MM.1S (cell line): ENCODE results near the gene PDILT.

Source experiments
- DNase-seq: peaks from one replicate; pipeline ENCODE4 v3.0.0-alpha.2; 2015
- H2AFZ ChIP-seq: fragments of 300-600 bp; sonication (generic); 2 replicates; pipeline ENCODE4 v1.6.0; 2016; ENCODE audit warnings: antibody characterized with exemption, low read length
- H3F3A ChIP-seq: fragments of 300-600 bp; sonication (generic); 2 replicates; pipeline ENCODE4 v1.6.1; 2016; ENCODE audit warnings: mild to moderate bottlenecking, antibody characterized with exemption, low read length, moderate library complexity, mixed read lengths; ENCODE audit not compliant: insufficient read depth
- H3K27ac ChIP-seq: fragments of 300-600 bp; sonication (generic); 2 replicates; pipeline ENCODE4 v1.5.1; 2016; ENCODE audit warnings: mild to moderate bottlenecking, low read length
- H3K27me3 ChIP-seq: fragments of 300-600 bp; sonication (generic); replicated peaks from 2 replicates; pipeline ENCODE4 v1.6.0; 2016; ENCODE audit warnings: low read length; ENCODE audit not compliant: insufficient read depth
- H3K36me3 ChIP-seq: fragments of 300-600 bp; sonication (generic); replicated peaks from 2 replicates; pipeline ENCODE4 v1.6.1; 2016; ENCODE audit warnings: mild to moderate bottlenecking, low read length, mixed read lengths; ENCODE audit not compliant: insufficient read depth
- H3K4me1 ChIP-seq: fragments of 300-600 bp; sonication (generic); 2 replicates; pipeline ENCODE4 v1.6.1; 2016; ENCODE audit warnings: low read length, mixed read lengths
- H3K4me2 ChIP-seq: fragments of 300-600 bp; sonication (generic); 2 replicates; pipeline ENCODE4 v1.6.0; 2016; ENCODE audit warnings: low read depth, low read length
- H3K4me3 ChIP-seq: fragments of 300-600 bp; sonication (generic); 2 replicates; pipeline ENCODE4 v1.5.1; 2016; ENCODE audit warnings: low read length, mixed read lengths
- H3K79me2 ChIP-seq: fragments of 300-600 bp; sonication (generic); 2 replicates; pipeline ENCODE4 v1.6.1; 2016; ENCODE audit warnings: mixed run types, low read length, mixed read lengths
- H3K9ac ChIP-seq: fragments of 300-600 bp; sonication (generic); 2 replicates; pipeline ENCODE4 v1.6.1; 2016; ENCODE audit warnings: low read length, mixed read lengths
- H3K9me2 ChIP-seq: fragments of 300-600 bp; sonication (generic); replicated peaks from 2 replicates; pipeline ENCODE4 v1.6.1; 2016; ENCODE audit warnings: mild to moderate bottlenecking, low read length, mixed read lengths; ENCODE audit not compliant: insufficient read depth
- H3K9me3 ChIP-seq: fragments of 300-600 bp; sonication (generic); replicated peaks from 2 replicates; pipeline ENCODE4 v1.6.1; 2016; ENCODE audit warnings: mild to moderate bottlenecking, low read length, mixed read lengths; ENCODE audit not compliant: insufficient read depth
- H4K20me1 ChIP-seq: fragments of 300-600 bp; sonication (generic); 2 replicates; pipeline ENCODE4 v1.6.1; 2016; ENCODE audit warnings: mild to moderate bottlenecking, low read length, moderate library complexity, mixed read lengths; ENCODE audit not compliant: insufficient read depth
- EZH2 ChIP-seq: fragments of 300-600 bp; sonication (generic); optimal IDR thresholded peaks from 2 replicates; pipeline ENCODE3; 2017; ENCODE audit warnings: low read depth, mild to moderate bottlenecking, antibody characterized with exemption, low read length, mixed read lengths
- EZH2phosphoT487 ChIP-seq: fragments of 300-600 bp; sonication (generic); IDR thresholded peaks from 2 replicates; pipeline ENCODE4 v1.6.1; 2018; ENCODE audit warnings: antibody characterized with exemption, low read length
- TF ChIP-seq, protein P1 (sequence below): fragments of 300-600 bp; sonication (generic); IDR thresholded peaks from 2 replicates; pipeline ENCODE4 v1.5.1; 2016; ENCODE audit warnings: antibody characterized with exemption, low read length, mixed read lengths

The PDILT gene

DNA sequence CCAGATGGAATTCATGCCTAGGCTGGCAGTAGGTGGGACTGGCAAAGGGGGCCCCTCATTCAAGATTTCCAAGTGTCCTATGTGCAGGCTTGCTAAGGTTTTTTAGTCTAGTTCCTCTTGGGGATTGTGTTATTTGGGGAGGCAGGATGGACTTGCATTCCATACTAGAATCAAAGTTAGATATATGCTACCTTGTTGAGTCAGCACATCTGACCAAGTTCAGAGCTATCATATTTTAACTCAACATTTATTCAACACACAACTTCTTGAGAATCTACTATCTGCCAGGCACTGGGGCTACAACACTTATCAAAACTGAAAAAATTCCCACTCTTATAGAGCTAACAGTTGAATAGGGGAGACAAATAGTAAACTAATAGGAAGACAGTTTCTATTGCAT lies 83.9 kb downstream of the PDILT start:
- H3K4me1 ChIP-seq, result no peaks in the 10 kb centered on the region
- no peak overlapping the region for H3K27ac ChIP-seq
- H3K9me3 ChIP-seq, result no peaks in the 10 kb centered on the region
- H3K79me2 ChIP-seq, result no peaks in the 10 kb centered on the region
- no peaks in the 10 kb centered on the region for H3F3A ChIP-seq
- H3K9ac ChIP-seq, result no peak overlapping the region
- no peak overlapping the region for H2AFZ ChIP-seq
- no peaks in the 10 kb centered on the region for H4K20me1 ChIP-seq
- no peak for TF ChIP-seq EZH2phosphoT487
- TF ChIP-seq, protein P1, sequence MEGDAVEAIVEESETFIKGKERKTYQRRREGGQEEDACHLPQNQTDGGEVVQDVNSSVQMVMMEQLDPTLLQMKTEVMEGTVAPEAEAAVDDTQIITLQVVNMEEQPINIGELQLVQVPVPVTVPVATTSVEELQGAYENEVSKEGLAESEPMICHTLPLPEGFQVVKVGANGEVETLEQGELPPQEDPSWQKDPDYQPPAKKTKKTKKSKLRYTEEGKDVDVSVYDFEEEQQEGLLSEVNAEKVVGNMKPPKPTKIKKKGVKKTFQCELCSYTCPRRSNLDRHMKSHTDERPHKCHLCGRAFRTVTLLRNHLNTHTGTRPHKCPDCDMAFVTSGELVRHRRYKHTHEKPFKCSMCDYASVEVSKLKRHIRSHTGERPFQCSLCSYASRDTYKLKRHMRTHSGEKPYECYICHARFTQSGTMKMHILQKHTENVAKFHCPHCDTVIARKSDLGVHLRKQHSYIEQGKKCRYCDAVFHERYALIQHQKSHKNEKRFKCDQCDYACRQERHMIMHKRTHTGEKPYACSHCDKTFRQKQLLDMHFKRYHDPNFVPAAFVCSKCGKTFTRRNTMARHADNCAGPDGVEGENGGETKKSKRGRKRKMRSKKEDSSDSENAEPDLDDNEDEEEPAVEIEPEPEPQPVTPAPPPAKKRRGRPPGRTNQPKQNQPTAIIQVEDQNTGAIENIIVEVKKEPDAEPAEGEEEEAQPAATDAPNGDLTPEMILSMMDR, result no peak
- TF ChIP-seq EZH2, result no peak
- H3K4me2 ChIP-seq, result no peak overlapping the region
- H3K36me3 ChIP-seq, result no peaks in the 10 kb centered on the region
- no peak overlapping the region for H3K4me3 ChIP-seq
- H3K9me2 ChIP-seq, result no peaks in the 10 kb centered on the region
- DNase-seq, result no peak
- no peaks in the 10 kb centered on the region for H3K27me3 ChIP-seq

DNA sequence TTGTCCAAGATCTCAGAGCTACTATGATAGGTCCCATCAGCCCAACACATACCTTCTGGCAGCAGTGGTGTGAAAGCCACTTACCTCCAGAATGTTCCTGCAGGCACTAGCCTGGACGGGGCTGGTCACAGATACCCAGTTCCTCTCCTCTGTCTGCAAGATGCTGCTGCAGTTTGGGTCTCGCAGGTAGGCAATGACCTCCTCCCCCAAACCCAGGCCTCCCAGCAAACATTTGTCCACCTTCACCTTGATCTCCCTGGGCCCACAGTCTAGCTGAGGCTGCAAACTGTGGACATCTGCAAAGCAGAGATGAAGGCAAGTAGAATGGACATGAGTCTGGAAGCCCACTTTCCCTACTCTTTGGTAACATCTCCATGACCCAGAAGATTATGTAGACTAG lies 84.4 kb downstream of the PDILT start:
- Histone ChIP-seq H3K9me3 (no peaks in the 10 kb centered on the region), H3F3A (no peaks in the 10 kb centered on the region), H3K4me3 (no peak overlapping the region), H3K9me2 (no peaks in the 10 kb centered on the region), H3K79me2 (no peaks in the 10 kb centered on the region), H3K36me3 (no peaks in the 10 kb centered on the region), H3K4me2 (no peak overlapping the region), H3K4me1 (no peaks in the 10 kb centered on the region), H2AFZ (no peak overlapping the region), H3K9ac (no peak overlapping the region), H3K27me3 (no peaks in the 10 kb centered on the region), H3K27ac (no peak overlapping the region), H4K20me1 (no peaks in the 10 kb centered on the region)
- TF ChIP-seq EZH2phosphoT487, result no peak
- TF ChIP-seq, protein P1, result no peak
- no peak for TF ChIP-seq EZH2
- no peak for DNase-seq

DNA sequence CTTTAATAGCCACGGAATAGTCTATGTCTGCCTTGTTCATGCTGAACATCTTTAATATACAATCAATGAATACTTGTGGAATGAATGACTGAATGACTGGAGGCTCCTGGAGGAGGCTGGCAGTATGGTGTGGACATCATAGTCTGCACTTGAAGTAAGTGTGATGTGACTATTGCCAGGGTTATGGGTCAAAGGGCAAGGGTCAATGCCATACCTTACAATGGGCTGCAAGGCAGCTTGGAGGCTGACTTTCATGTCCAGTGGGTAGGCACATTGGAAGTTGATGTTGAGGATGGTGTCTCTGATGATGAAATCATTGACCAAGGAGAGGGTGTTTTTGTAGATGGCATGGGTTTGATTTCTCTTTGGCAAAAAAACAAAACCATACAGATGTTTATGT lies 85.1 kb downstream of the PDILT start:
- H3K27ac ChIP-seq, result no peak overlapping the region
- no peaks in the 10 kb centered on the region for H3K4me1 ChIP-seq
- no peaks in the 10 kb centered on the region for H3K36me3 ChIP-seq
- TF ChIP-seq EZH2phosphoT487 (no peak), EZH2 (no peak)
- no peak overlapping the region for H3K9ac ChIP-seq
- no peaks in the 10 kb centered on the region for H3K27me3 ChIP-seq
- no peak overlapping the region for H3K4me3 ChIP-seq
- H2AFZ ChIP-seq, result no peak overlapping the region
- no peaks in the 10 kb centered on the region for H4K20me1 ChIP-seq
- H3K9me3 ChIP-seq, result no peaks in the 10 kb centered on the region
- H3K9me2 ChIP-seq, result no peaks in the 10 kb centered on the region
- H3F3A ChIP-seq, result no peaks in the 10 kb centered on the region
- DNase-seq, result no peak
- no peaks in the 10 kb centered on the region for H3K79me2 ChIP-seq
- no peak overlapping the region for H3K4me2 ChIP-seq

- H3K9ac ChIP-seq, result no peak overlapping the region
- no peaks in the 10 kb centered on the region for H3F3A ChIP-seq
- no peak for DNase-seq
Measured at GRCh38 chr16:20318437-20318836, 86.1 kb downstream of the PDILT start.

More at GRCh38 chr16:20318437-20318836, 86.1 kb downstream of the PDILT start:
- TF ChIP-seq EZH2phosphoT487, result no peak
- TF ChIP-seq, protein P1, result no peak
- no peak for TF ChIP-seq EZH2
- Histone ChIP-seq H4K20me1 (no peaks in the 10 kb centered on the region), H3K9me3 (no peaks in the 10 kb centered on the region), H3K27me3 (no peaks in the 10 kb centered on the region), H3K9me2 (no peaks in the 10 kb centered on the region), H3K27ac (no peak overlapping the region), H2AFZ (no peak overlapping the region), H3K36me3 (no peaks in the 10 kb centered on the region), H3K4me1 (no peaks in the 10 kb centered on the region), H3K79me2 (no peaks in the 10 kb centered on the region), H3K4me3 (no peak overlapping the region), H3K4me2 (no peak overlapping the region)
